Measurements from ENCODE around the gene SLC9A7.
"Not testable (repeated sequence)": the region's sequence is repeated elsewhere in the genome, so short reads cannot be mapped to it uniquely, and the experiment has no call there.

The SLC9A7 gene

GRCh38 chrX:46754586-46755061 is 4.3 kb downstream of the SLC9A7 start:
- no peak for DNase-seq (ENCODE audit: low read depth in 2 of 2)

DNA sequence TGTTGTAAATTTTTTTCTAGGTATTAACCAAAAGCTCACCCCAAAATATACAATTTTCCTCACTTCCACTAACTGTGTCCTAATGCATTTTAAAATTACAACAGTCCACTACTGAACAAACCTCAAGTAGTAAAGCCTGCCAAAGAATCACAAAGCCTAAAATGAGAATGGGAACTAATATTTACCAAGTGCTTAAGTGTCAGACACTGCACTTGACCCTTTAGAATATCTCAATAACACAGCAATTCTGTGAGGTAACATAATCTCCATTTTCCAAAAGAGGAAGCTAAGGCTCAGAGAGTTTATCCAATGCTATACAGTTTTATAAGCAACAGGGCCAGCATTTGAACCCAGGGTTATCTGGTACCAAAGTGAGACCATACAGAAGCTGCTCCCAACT is 4.9 kb downstream of the SLC9A7 start:
- DNase-seq (ENCODE audit: low read depth in 2 of 2), result no peak

- no peak for DNase-seq (ENCODE audit: low read depth in 2 of 2)
Observed at GRCh38 chrX:46750889-46751288, 8.0 kb downstream of the SLC9A7 start.

GRCh38 chrX:46744009-46744408 is 14.9 kb downstream of the SLC9A7 start:
- DNase-seq (ENCODE audit: low read depth in 2 of 2), result no peak

GRCh38 chrX:46743046-46743445 is 15.9 kb downstream of the SLC9A7 start:
- no peak for DNase-seq (ENCODE audit: low read depth in 2 of 2)

DNA sequence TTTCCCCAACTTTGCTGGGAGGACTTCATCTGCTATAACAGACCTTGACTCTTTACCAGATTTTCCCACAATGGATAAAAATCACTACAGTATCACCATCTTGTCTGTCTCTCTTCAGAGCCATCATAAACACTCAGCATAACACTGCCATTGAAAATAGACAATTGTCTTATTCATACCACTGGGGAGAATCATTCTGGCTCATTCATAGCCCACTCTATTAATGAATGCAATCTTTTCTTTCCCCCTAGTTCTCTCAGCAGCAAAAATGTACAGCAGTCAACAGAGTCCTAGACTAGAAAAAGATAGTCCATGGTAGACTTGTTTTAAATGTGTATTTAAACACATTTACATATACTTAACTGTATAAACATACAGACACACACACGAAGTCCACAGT is 19.2 kb downstream of the SLC9A7 start:
- no peak for DNase-seq (ENCODE audit: low read depth in 2 of 2)

DNA sequence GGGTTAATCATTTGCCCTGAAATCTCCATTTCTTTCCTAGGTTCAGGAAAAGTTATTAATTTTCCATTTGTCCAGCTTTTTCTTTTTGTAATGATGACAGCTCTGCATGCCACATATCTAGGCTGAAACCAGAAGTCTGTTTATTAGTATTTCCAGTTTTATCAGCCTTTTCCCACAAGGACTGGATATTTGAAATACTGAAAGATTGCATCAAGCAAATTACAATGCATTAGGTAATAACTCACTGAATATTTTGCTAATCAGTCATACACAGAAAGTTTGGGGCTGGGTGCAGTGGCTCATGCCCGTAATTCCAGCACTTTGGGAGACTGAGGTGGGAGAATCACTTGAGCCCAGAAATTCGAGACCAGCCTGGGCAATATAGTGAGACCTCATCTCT is 21.5 kb downstream of the SLC9A7 start:
- no peak for DNase-seq (ENCODE audit: low read depth in 2 of 2)

- no peak for DNase-seq (ENCODE audit: low read depth in 2 of 2)
Observed at GRCh38 chrX:46737041-46737440, 21.9 kb downstream of the SLC9A7 start.

DNA sequence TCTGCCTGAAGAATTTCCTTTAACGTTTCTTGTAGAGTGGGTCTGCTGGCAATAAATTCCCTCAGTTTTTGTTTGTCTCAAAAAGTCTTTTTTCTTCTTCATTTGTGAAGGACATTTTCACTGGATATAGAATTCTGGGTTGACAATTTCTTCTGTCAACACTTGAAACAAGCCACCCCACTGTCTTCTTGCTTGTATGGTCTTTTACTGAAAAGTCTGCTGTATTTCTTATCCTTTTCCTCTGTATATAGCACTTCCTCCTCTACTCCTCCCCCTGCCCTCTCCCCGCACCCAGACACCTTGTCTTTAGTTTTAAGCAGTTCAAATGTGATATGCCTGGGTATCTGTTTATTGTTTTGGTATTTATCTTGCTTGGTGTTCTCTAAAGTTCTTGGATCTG is 23.3 kb downstream of the SLC9A7 start:
- DNase-seq (ENCODE audit: low read depth in 2 of 2), result no peak

DNA sequence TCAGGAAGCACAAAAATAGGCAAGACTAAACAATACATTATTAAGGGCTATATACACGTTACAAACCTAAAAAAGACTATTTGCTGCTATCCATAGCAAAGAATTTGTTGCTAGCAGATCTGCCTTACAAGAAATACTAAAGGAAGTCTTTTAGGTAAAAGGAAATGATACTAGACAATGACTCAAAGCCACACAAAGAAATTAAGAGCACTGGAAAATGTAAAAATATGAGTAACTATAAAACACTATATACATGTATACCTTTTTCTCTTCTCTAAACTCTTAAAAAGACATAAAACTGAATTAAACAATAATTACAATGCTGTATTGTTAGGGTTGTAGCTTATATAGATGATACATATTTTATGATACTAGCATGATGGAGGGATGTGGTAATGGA is 25.7 kb downstream of the SLC9A7 start:
- no peak for DNase-seq (ENCODE audit: low read depth in 2 of 2)

DNA sequence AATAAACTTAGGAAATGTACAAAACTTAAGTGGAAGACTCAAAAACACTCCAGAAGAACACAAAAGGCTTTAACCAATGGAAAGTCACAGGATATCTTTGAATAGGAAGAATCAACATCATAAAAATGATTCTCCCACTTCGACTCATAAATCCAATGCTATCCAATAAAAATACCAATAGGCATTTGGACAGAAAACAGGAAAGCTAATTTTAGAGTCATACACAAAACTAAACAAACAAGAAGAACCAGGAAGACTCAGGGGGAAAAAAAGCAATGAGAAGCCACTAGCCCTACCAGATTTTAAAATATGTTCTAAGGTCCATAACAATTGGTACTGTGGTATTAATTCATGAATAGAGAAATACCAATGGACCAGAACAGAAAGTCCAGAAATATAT is 28.2 kb downstream of the SLC9A7 start:
- no peak for DNase-seq (ENCODE audit: low read depth in 2 of 2)

- DNase-seq (ENCODE audit: low read depth in 2 of 2), result no peak
Observed at GRCh38 chrX:46727441-46727840, 31.5 kb downstream of the SLC9A7 start.

DNA sequence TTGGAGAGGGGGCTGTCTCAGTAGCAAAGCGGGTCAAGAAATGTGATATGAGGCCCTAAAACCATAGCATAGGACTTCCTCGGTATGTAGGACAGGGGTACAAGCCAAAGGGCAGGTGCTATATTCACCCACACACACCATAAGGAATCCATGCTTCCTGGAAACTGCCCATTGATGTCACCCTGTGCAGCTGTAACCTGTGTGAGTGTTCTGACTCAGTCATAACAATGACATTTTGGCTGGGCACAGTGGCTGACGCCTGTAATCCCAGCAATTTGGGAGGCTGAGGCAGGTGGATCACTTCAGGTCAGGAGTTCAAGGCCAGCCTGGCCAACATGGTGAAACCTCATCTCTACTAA is 35.4 kb downstream of the SLC9A7 start:
- not testable (repeated sequence) for DNase-seq (ENCODE audit: low read depth in 2 of 2)

DNA sequence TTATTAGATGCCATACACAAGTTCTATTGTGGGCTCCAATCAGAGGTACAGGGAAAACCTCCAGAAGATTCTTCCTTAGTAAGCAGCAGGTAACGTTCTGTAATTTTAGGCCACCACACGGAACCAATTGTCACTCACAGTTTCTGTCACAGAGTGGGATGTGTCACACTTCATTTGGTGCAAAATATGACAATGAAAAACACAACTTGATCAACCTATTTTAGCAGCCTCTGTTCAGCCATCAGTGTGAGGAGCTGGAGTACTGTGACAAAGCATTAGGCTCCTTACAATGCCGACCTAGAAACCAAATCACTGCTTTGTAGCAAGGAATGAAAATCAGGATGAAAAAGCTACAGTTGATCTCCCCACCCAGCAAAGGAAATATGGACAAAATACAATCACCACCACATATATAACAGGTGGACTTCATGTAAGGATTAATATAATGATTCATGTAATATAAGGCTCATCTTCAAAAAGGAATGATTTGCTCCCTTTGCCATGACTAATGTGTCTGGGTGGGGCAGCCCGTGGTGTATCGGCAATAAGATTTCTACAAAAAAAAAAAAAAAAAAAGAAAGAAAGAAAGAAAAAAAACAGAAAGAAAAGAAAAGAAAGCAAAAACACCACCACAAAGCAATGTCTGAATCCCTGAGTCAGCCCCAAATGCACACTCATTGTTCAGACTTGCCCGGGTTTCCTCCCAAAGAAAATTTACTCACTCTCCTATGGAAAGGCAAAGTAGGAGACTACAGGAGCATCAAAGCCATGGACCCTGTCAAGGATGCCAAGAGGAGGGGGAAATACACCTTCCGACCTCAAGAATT is 36.0 kb downstream of the SLC9A7 start:
- DNase-seq (ENCODE audit: low read depth in 2 of 2), result no peak

DNA sequence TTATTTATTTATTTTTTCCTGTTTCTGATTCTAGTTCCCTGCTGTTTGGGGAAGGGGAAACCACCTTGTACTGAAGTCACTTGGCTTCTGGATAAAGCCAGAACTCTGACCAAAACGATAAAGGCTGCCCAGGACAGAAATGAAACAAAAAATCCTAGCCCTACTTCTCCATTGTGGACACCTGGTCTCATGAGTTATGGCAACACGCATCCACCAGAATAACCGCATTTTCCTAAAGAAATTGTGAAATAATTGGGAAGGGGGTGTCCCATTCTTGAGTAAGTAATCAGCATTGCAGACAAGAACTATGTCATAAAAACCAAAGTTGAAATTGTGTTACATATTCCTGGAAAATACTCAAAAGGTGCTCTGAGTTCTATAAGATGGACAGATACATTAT is 42.1 kb downstream of the SLC9A7 start:
- no peak for DNase-seq (ENCODE audit: low read depth in 2 of 2)

- no peak for DNase-seq (ENCODE audit: low read depth in 2 of 2)
Observed at GRCh38 chrX:46715997-46716396, 42.9 kb downstream of the SLC9A7 start.

DNA sequence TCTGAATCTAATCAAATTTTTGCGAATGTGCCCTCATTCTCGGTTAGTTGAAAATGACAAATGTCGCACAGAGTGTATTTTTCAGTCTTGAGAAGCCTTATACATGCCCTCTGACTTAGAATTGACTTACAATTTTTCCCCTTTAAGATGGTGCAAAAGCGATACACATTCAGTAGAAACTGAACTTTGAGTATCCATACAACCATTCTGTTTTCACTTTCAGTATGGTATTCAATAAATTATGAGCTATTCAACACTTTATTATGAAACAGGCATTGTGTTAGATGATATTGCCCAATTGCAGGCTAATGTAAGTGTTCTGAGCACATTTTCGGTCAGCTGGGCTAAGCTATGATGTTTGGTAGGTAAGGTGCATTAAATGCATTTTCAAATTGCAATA is 43.4 kb downstream of the SLC9A7 start:
- DNase-seq (ENCODE audit: low read depth in 2 of 2), result no peak

DNA sequence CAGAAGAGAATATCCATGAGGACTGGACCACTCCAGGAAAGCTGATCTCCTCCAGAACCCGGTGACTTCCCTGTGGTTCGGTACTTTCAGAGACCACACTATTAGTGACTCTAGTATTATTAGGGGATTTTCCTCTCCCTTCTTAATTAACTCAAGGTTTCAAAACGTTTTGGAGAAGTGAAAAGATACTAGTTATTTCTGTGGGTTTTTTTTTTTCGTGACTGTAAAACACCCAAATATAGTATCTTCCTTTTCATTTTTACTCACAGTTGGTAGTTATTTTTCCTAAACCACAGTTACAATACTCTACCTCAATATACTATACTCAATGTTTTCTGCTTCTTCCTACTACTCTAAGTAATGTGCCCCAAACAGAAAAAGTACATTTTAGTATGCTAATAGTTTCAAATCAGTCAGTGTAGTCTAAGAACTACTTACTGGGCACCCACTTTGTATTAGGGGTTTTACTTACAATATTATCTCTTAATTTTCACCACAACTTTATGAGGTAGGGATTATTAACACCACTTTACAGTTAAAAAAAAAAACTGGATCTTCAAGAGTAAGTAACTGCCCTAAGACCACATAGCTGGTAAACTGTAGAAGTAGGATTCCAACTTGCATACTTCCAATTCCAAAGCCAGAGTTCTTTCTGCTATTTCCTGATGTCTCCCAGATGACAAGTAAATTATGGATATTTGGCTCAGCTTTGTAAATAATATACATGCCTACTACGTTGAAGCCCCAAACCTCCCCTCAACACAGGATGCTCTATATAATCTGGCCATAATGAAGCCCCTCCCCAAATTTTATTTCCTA is 45.0 kb downstream of the SLC9A7 start:
- no peak for DNase-seq (ENCODE audit: low read depth in 2 of 2)

GRCh38 chrX:46712764-46713163 is 46.2 kb downstream of the SLC9A7 start:
- no peak for DNase-seq (ENCODE audit: low read depth in 2 of 2)

- DNase-seq (ENCODE audit: low read depth in 2 of 2), result no peak
Observed at GRCh38 chrX:46710927-46711623, 47.8 kb downstream of the SLC9A7 start.

GRCh38 chrX:46710425-46710824 is 48.5 kb downstream of the SLC9A7 start:
- no peak for DNase-seq (ENCODE audit: low read depth in 2 of 2)

DNA sequence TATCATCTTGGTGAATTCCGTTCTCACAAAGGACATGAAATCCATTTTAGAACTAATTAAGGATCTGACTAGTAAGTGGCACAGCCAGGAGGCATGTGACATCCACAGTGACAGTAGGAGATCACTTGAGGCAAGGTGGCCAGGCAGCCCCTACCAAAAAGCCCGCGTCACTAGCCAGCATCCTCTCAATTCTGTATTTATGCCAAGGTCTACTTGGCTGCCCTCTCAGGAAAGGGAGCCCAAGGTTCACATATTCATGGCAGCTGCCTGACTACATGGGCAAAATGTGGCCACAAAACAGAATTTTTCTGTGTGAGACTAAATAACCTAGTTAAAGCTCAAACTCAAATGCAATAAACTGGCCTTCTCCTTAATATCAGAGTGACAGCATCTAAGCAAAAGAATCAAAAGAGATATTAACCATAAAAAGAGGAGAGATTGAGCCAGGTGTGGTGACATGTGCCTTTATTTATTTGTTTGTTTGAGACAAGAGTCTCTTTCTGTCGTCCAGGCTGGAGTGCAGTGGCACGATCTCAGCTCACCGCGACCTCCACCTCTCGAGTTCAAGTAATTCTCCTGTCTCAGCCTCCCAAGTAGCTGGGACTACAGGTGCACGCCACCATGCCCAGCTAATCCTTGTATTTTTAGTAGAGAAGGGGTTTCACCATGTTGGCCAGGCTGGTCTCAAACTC is 51.5 kb downstream of the SLC9A7 start:
- DNase-seq (ENCODE audit: low read depth in 2 of 2), result no peak

Data from activated CD8-positive, alpha-beta memory T cell treated with anti-CD3 and anti-CD28 coated beads for 4 hours (primary cell).